Right cardiac atrium (tissue), 5 donors: ENCODE results near the gene CAMTA1. TPM values are rescaled to one million over a fixed set of nuclear protein-coding genes. Genes with fewer than 3 reads are reported as not detected.
"Not testable (repeated sequence)": the region's sequence is repeated elsewhere in the genome, so short reads cannot be mapped to it uniquely, and the experiment has no call there.

Source experiments
- ATAC-seq, 2 donors: fragments of 200-7000 bp; cut with Tn5 transposase; one replicate each; pipeline versions ENCODE4 v1.8.0 to v1.9.1; 2020; ENCODE audit warnings: moderate library complexity in 2 of 2, mild to moderate bottlenecking in 1 of 2
- DNase-seq, 3 donors: peaks; one replicate each; pipeline ENCODE4 v3.0.0-alpha.2; 2020
- H3K27ac ChIP-seq: one replicate; pipeline ENCODE4 v1.5.1; 2013; ENCODE audit warnings: mild to moderate bottlenecking, low read length, control low read depth, moderate library complexity
- H3K27me3 ChIP-seq: one replicate; pipeline ENCODE4 v1.6.1; 2013; ENCODE audit not compliant: control insufficient read depth, insufficient read depth
- H3K4me1 ChIP-seq: one replicate; pipeline ENCODE4 v1.6.1; 2013; ENCODE audit warnings: low read length; ENCODE audit not compliant: control insufficient read depth, insufficient read depth
- H3K4me3 ChIP-seq: one replicate; pipeline ENCODE4 v1.5.1; 2013; ENCODE audit warnings: low read length, control low read depth
- H3K9me3 ChIP-seq: one replicate; pipeline ENCODE4 v1.6.1; 2013; ENCODE audit warnings: low read length; ENCODE audit not compliant: control insufficient read depth
- WGBS: extraction: QIAGEN DNeasy Blood & Tissue Kit; methylation state at CpG from one replicate; pipeline ENCODE4 v1.1.7; 2013; 5-methylcytosine and 5-hydroxymethylcytosine counted together
- intact Hi-C, 4 donors: fragments of 100-400 bp; cut with DNase I; formaldehyde crosslinking; loops; one replicate each; pipeline versions ENCODE4 v1.11.0 to v1.14.0; 2022 to 2023
- polyA plus RNA-seq: library from polyadenylated mRNA; stranded (reverse); fragments of 200-250 nt; gene quantifications from one replicate; pipeline ENCODE4 v1.2.3, GENCODE V29; 2013
- total RNA-seq, 4 donors: library from RNA; stranded (reverse); fragmentation: NEBNext Ultra II Directional; extraction: Animal tissue kit (Norgen Biotek cat#: 25700); gene quantifications; one replicate each; pipeline ENCODE4 v1.2.1, GENCODE V29; 2021
- donor health status: healthy with polysubstance abuse.
- donor health status: DM: no; HTN: yes; CAD: no.
- donor health status: DM: no; HTN: no; CAD: no.
- donor health status: DM: no; HTN: yes; CAD: no; lungs with severe emphysema.
- donor health status: DM: yes; HTN: yes; CAD: no.

CAMTA1 gene
- total and polyA plus RNA-seq, 5 donors: 155 to 334 (median 164) TPM

- DNase-seq: no peak
- peaks cover 4% of the 10 kb centered on the region for H3K4me1 ChIP-seq
- intact Hi-C loops: no loop called here
- no peak for ATAC-seq
- no peaks in the 10 kb centered on the region for H3K27me3 ChIP-seq
- no peak overlapping the region for H3K27ac ChIP-seq
- H3K4me3 ChIP-seq: no peak overlapping the region
- H3K9me3 ChIP-seq: no peaks in the 10 kb centered on the region
- 87% methylated on average over 6 of the region's 6 CpGs for WGBS
These were observed 39.6 kb downstream of the CAMTA1 start for GRCh38 chr1:6824665-6825368.

DNA sequence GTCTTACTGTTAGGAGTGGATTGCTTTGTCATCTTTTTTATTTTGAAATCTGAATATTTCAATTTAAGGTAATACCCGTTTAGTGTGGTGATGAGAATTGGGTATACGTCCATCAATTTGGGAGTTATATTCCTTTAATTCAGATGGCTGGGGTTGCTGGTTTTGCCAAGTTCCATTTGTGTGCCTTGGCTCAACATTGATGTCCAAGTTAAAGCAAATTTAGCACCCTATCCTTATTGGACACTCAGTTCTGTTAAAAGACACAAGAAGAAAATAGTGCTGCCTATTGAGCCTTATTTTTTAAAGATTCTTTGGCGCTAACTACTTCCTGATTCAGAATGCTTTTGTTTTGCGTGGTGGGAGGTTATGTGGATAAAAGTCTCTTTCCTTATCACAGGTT, 40.6 kb downstream of the CAMTA1 start:
- DNase-seq (no peak), ATAC-seq (peak; percentile 35 to 38)
- WGBS: 71% methylated on average over 4 of the region's 4 CpGs
- Histone ChIP-seq H3K27ac (no peak overlapping the region), H3K27me3 (no peaks in the 10 kb centered on the region), H3K4me3 (no peak overlapping the region), H3K9me3 (no peaks in the 10 kb centered on the region), H3K4me1 (no peaks in the 10 kb centered on the region)
- intact Hi-C loops: no loop called here

- no peaks in the 10 kb centered on the region for H3K4me1 ChIP-seq
- WGBS: 76% methylated on average over 3 of the region's 3 CpGs
- H3K9me3 ChIP-seq: no peaks in the 10 kb centered on the region
- H3K4me3 ChIP-seq: no peak overlapping the region
- no peak overlapping the region for H3K27ac ChIP-seq
- H3K27me3 ChIP-seq: no peaks in the 10 kb centered on the region
- intact Hi-C loops: no loop called here
- DNase-seq (no peak), ATAC-seq (no peak)
These were observed 41.8 kb downstream of the CAMTA1 start for GRCh38 chr1:6827079-6827478.

GRCh38 chr1:6827630-6828165, 42.4 kb downstream of the CAMTA1 start:
- DNase-seq: no peak
- Histone ChIP-seq H3K9me3 (no peaks in the 10 kb centered on the region), H3K4me1 (peaks cover 1% of the 10 kb centered on the region), H3K27ac (no peak overlapping the region), H3K27me3 (no peaks in the 10 kb centered on the region), H3K4me3 (no peak overlapping the region)
- ATAC-seq: no peak
- intact Hi-C loops: no loop called here
- 80% methylated on average over 10 of the region's 10 CpGs for WGBS

DNA sequence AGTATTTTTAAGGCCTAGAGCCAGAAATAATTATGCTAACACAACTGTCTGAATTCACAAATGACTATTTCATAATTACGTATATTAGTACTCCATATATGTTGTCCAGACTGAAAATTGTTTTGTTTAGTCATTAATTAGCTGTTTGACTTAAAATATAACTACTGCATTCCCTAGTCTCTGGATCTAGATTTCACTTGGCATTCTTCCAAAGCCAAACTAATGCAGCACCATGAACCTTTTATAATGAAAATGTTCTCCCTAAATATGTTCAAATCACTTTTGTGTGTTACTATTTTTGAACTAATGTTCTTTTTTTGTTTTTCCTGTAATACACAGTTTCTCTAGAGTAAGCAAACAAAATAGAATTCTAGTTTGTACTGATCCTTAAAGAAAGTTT, 46.1 kb downstream of the CAMTA1 start:
- DNase-seq (no peak), ATAC-seq (no peak)
- 86% methylated on average over 1 of the region's 1 CpG for WGBS
- Histone ChIP-seq H3K4me3 (no peak overlapping the region), H3K9me3 (no peaks in the 10 kb centered on the region), H3K4me1 (peaks cover 3% of the 10 kb centered on the region), H3K27me3 (no peaks in the 10 kb centered on the region), H3K27ac (no peak overlapping the region)
- intact Hi-C loops: no loop called here

GRCh38 chr1:6832006-6832405, 46.8 kb downstream of the CAMTA1 start:
- H3K27ac ChIP-seq, ATAC-seq, H3K4me1 ChIP-seq, H3K27me3 ChIP-seq, DNase-seq, H3K4me3 ChIP-seq, intact Hi-C loops, H3K9me3 ChIP-seq: not testable (repeated sequence)
- 83% methylated on average over 2 of the region's 2 CpGs for WGBS

DNA sequence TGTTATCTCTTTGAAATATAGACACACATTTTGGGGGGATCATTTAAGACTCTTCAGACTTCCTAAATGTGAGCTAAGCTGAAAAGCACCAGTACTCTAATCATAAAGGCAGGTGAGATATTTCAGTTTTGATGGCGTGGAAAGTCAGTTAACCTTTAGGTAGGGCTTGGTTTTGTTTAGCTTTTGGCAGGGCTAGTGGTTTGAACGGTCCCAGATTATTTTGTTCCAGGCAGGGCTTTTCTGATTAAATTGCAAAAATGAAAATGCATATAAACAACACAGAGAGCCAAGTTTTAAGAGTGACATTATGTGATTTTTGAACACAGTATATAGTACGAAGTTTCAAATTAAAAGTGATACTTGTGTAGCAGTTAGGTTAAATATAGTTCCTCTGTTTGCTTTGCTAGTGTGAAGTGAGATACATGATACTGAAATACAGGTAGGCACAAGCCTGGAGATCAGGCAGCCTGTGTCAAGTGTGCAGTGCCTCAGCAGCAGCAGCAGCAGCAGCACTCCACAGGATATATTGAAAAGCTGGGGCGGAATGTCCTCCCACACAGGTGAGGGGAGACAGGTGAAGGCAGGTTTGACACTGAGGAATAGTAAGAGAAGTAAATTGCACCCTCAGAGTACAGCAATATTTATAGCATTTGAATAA, 47.4 kb downstream of the CAMTA1 start:
- intact Hi-C loops: no loop called here
- Histone ChIP-seq H3K4me3 (no peak overlapping the region), H3K4me1 (peaks cover 3% of the 10 kb centered on the region), H3K27me3 (no peaks in the 10 kb centered on the region), H3K27ac (no peak overlapping the region), H3K9me3 (no peaks in the 10 kb centered on the region)
- 53% methylated on average over 4 of the region's 4 CpGs for WGBS
- DNase-seq: no peak
- no peak for ATAC-seq

DNA sequence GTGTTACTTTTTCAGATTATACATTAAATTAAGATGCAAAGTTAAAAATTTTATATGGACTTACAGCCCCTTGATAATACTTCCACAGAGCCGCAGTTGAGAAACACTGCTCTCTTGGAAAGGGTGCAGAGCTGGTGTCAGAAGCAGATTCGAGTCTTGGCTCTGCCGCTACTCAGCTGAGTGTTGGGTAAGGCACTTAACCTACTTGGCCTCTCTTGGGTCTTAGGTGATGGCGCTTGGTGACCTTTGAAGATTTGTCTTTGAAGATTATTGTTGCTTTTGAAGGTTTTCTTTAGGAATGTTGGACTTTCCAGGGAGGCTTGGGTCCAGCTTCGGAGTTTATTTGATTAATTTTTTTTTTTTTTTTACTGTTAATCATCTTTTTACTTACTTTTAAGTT, 48.5 kb downstream of the CAMTA1 start:
- ATAC-seq (peak; percentile 41 to 44), DNase-seq (no peak)

GRCh38 chr1:6834366-6834765, 49.1 kb downstream of the CAMTA1 start:
- Histone ChIP-seq H3K4me1 (peaks cover 3% of the 10 kb centered on the region), H3K27me3 (no peaks in the 10 kb centered on the region), H3K4me3 (no peak overlapping the region), H3K9me3 (no peaks in the 10 kb centered on the region), H3K27ac (no peak overlapping the region)
- DNase-seq (no peak), ATAC-seq (no peak)
- intact Hi-C loops: no loop called here
- WGBS: 91% methylated on average over 13 of the region's 13 CpGs

More for the DNA sequence above, 48.5 kb downstream of the CAMTA1 start:
- intact Hi-C loops: no loop called here
- no peak overlapping the region for H3K27ac ChIP-seq
- WGBS: 74% methylated on average over 5 of the region's 5 CpGs
- H3K27me3 ChIP-seq: no peaks in the 10 kb centered on the region
- H3K4me3 ChIP-seq: no peak overlapping the region
- H3K4me1 ChIP-seq: peaks cover 3% of the 10 kb centered on the region
- H3K9me3 ChIP-seq: no peaks in the 10 kb centered on the region

DNA sequence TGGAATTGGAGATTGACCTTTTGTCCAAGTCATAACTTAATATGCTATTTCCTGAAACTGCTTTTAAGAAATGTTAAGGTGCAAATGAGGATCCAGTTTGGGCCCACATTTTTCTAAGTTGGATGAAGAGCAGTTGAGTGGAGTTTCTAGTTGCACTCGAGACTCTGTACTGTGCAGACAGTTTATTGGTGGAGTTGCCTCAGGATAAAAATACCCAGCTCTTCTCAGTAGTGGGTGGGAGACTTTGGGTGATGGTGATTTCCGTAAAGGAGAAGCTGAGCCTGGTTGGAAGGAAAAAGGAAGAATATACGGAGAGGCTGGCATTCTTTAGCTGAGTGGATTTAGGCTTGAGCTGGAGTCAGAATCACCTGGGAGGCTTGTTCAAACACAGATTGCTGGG, 49.9 kb downstream of the CAMTA1 start:
- Histone ChIP-seq H3K9me3 (no peaks in the 10 kb centered on the region), H3K4me3 (no peak overlapping the region), H3K27me3 (no peaks in the 10 kb centered on the region), H3K27ac (no peak overlapping the region), H3K4me1 (peaks cover 3% of the 10 kb centered on the region)
- 87% methylated on average over 3 of the region's 3 CpGs for WGBS
- DNase-seq (no peak), ATAC-seq (no peak)
- intact Hi-C loops: no loop called here

- H3K4me3 ChIP-seq: no peak overlapping the region
- H3K27ac ChIP-seq: no peak overlapping the region
- peaks cover 2% of the 10 kb centered on the region for H3K4me1 ChIP-seq
- H3K9me3 ChIP-seq: no peaks in the 10 kb centered on the region
- no peaks in the 10 kb centered on the region for H3K27me3 ChIP-seq
- DNase-seq: no peak
- intact Hi-C loops: no loop called here
- ATAC-seq: no peak
- 91% methylated on average over 8 of the region's 8 CpGs for WGBS
These were observed 57.0 kb downstream of the CAMTA1 start for GRCh38 chr1:6842301-6842700.
